Right atrium auricular region (tissue), 2 donors: ENCODE results near the gene TRPM2. TPM values are rescaled to one million over a fixed set of nuclear protein-coding genes. Genes with fewer than 3 reads are reported as not detected.
A peak's percentile ranks its signal among the peaks of the same experiment; 100 is the strongest.
"Not testable (repeated sequence)": the region's sequence is repeated elsewhere in the genome, so short reads cannot be mapped to it uniquely, and the experiment has no call there.

Experiments used
- DNase-seq: peaks from one replicate; pipeline ENCODE4 v3.0.0-alpha.2; 2019; ENCODE audit warnings: low spot score
- H3K27ac ChIP-seq, 2 donors: fragments of 200-600 bp; sonication (generic); 1 replicate in 1 of 2; 2 replicates in 1 of 2; pipeline ENCODE4 v1.5.1; 2016 to 2019
- H3K27me3 ChIP-seq, 2 donors: fragments of 200-600 bp; sonication (generic); one replicate each; pipeline versions ENCODE4 v1.5.1 to v1.6.0; 2017 to 2019
- H3K36me3 ChIP-seq: fragments of 200-600 bp; sonication (generic); one replicate; pipeline ENCODE4 v1.5.1; 2016
- H3K4me1 ChIP-seq, 2 donors: fragments of 200-600 bp; sonication (generic); one replicate each; pipeline versions ENCODE4 v1.5.1 to v1.6.0; 2017 to 2019
- H3K4me3 ChIP-seq, 2 donors: fragments of 200-600 bp; sonication (generic); 1 replicate in 1 of 2; 2 replicates in 1 of 2; pipeline ENCODE4 v1.5.1; 2017 to 2019; ENCODE audit warnings: mild to moderate bottlenecking in 1 of 2, moderate library complexity in 1 of 2
- H3K9me3 ChIP-seq, 2 donors: fragments of 200-600 bp; sonication (generic); one replicate each; pipeline ENCODE4 v1.5.1; 2019
- CTCF ChIP-seq, 2 donors: fragments of 200-600 bp; sonication (generic); IDR thresholded peaks; one replicate each; pipeline ENCODE4 v1.5.1; 2019; ENCODE audit warnings: antibody characterized with exemption in 2 of 2
- total RNA-seq, 2 donors: library from RNA; depleted of rRNA; stranded (reverse); fragments of >200 nt; gene quantifications; one replicate each; pipeline ENCODE4 v1.1.0, GENCODE V29; 2016

TRPM2 gene
- total RNA-seq, 2 donors from 2014 or later, result 0.75 to 0.89 TPM

GRCh38 chr21:44478124-44478800 is 124.8 kb downstream of the TRPM2 start:
- no peaks in the 10 kb centered on the region for H3K27me3 ChIP-seq
- H3K36me3 ChIP-seq, result no peaks in the 10 kb centered on the region
- no peak for TF ChIP-seq CTCF (IDR thresholded peaks at IDR 0.05)
- H3K27ac ChIP-seq, result no peak overlapping the region
- DNase-seq, result no peak
- no peaks in the 10 kb centered on the region for H3K4me1 ChIP-seq
- no peaks in the 10 kb centered on the region for H3K9me3 ChIP-seq
- H3K4me3 ChIP-seq, result no peak overlapping the region

- DNase-seq, result no peak
- Histone ChIP-seq H3K4me3 (no peak overlapping the region), H3K4me1 (no peaks in the 10 kb centered on the region), H3K27ac (no peak overlapping the region), H3K9me3 (no peaks in the 10 kb centered on the region), H3K27me3 (no peaks in the 10 kb centered on the region), H3K36me3 (no peaks in the 10 kb centered on the region)
- TF ChIP-seq CTCF (IDR thresholded peaks at IDR 0.05), result no peak
These were observed 125.4 kb downstream of the TRPM2 start for GRCh38 chr21:44478801-44479167.

- H3K9me3 ChIP-seq, DNase-seq, H3K36me3 ChIP-seq, H3K4me3 ChIP-seq, H3K27me3 ChIP-seq, H3K27ac ChIP-seq, H3K4me1 ChIP-seq: not testable (repeated sequence)
- peak; percentile 58 to 70 for TF ChIP-seq CTCF (IDR thresholded peaks at IDR 0.05)
These were observed 126.3 kb downstream of the TRPM2 start for GRCh38 chr21:44479556-44480199.

GRCh38 chr21:44480200-44481053 is 127.0 kb downstream of the TRPM2 start:
- Histone ChIP-seq H3K4me1 (no peaks in the 10 kb centered on the region), H3K27me3 (no peaks in the 10 kb centered on the region), H3K9me3 (no peaks in the 10 kb centered on the region), H3K27ac (no peak overlapping the region), H3K36me3 (no peaks in the 10 kb centered on the region), H3K4me3 (no peak overlapping the region)
- TF ChIP-seq CTCF (IDR thresholded peaks at IDR 0.05), result no peak
- no peak for DNase-seq

GRCh38 chr21:44482581-44483287 is 129.3 kb downstream of the TRPM2 start:
- no peak for TF ChIP-seq CTCF (IDR thresholded peaks at IDR 0.05)
- Histone ChIP-seq H3K4me3 (no peak overlapping the region), H3K4me1 (no peaks in the 10 kb centered on the region)

More at GRCh38 chr21:44482581-44483287, 129.3 kb downstream of the TRPM2 start:
- Histone ChIP-seq H3K9me3 (no peaks in the 10 kb centered on the region), H3K36me3 (no peaks in the 10 kb centered on the region), H3K27ac (no peak overlapping the region), H3K27me3 (no peaks in the 10 kb centered on the region)
- no peak for DNase-seq
